Iris pigment epithelial cell (primary cell): ENCODE measurements around the gene HOXD9.

ENCODE experiments used
- DNase-seq: peaks from one replicate; pipeline ENCODE4 v3.0.0-alpha.2; 2011; ENCODE audit warnings: low read depth

The HOXD9 gene

GRCh38 chr2:176122683-176123410 is at the start of gene HOXD9:
TSS of gene HOXD9 (plus strand) at chr2:176122719. CDS start at chr2:176122769, 50 bp downstream.
- DNase-seq: no peak

GRCh38 chr2:176072951-176073904 is 49.3 kb upstream of the HOXD9 start:
- DNase-seq: no peak

DNA sequence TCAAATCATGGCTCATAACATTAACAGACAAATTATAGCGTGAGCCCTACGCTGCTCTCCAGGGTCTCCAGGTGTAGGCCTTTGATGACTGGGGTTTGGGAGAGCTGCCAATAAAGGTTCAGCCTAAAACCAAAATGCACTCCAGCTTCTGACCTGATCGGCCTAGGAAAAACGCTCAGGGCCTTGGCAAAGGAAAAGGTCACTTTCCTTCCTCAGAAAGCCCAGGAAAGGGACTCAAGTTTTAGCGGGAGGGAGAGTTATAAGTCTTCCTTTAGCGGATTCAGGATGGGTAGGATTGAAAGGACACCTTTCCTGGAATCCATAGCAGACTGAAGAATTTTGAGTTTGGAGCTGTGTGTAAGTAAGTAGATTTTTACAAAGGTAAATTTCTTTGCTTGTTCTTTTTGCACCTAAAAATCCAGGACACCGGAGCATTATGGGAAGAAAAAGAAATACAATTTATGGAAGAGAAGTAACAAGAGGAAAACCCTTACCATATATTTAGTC is 47.5 kb upstream of the HOXD9 start:
- DNase-seq: no peak

- no peak for DNase-seq
Measured at GRCh38 chr2:176075481-176075880, 47.0 kb upstream of the HOXD9 start.

DNA sequence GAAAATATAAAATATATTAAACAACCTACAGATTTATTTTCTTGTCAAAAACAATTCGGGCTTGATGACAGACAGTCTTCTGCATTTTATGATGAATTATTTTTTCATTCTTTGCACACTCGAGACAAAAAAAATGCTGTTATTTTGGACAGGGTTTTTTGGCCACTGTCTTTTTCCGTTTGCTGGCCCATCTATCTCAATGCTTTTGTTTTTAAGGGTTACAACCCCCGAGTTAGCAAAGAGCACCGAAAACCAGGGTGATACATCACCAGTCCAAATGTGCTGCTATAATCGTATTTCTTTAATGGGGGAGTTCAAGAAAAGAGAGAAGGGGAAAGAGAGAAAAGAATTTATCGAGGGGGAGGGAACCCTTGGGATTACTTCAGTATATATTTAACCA is 46.5 kb upstream of the HOXD9 start:
- no peak for DNase-seq

DNA sequence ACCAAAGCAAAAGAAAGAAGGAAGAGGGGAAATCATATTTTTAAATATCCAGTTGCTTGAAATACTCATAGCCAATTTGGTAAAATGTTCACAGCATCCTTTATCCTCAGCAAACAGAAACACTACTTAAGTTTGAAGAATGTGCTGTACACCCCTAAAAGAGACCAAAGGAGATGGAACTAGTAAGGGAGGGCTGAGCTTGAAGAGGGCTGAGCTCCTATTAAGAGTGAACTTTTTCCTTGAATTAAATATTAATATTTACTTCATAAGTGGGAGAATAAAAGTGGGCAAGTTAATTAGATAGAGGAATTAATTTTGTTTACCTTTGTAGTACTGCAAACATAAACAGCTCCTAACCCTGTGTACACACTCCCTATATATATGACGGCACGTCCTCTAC is 45.7 kb upstream of the HOXD9 start:
- no peak for DNase-seq

- no peak for DNase-seq
Measured at GRCh38 chr2:176078541-176079284, 43.8 kb upstream of the HOXD9 start.

DNA sequence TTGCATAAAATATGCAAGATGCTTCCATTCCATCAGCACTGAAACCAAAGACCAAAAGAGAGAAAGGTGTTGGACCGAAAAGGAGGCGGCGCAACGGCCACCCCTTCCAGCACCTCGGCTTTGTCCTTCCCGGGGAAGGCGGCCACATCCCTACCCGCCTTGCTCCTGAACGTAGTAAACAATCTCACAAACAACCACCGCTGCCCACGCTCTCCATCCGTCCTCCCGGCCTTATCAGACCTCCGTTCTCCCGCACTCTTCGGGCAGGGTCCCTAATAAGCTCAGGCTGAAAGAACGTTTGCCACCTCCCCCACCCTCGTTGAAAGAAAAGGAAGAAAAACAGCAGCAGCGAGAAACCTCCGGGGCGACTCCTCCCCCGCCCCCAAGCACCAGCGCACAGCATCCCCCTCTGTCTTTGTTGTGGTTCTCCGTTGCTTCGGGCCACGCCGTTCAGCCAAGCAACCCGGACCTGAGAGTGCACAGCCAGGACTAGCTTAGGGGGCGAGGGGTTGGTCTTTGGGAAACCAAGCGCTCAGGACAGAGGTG is 43.2 kb upstream of the HOXD9 start:
- DNase-seq: no peak

GRCh38 chr2:176079831-176080539 is 42.5 kb upstream of the HOXD9 start:
- DNase-seq: peak; percentile 14

DNA sequence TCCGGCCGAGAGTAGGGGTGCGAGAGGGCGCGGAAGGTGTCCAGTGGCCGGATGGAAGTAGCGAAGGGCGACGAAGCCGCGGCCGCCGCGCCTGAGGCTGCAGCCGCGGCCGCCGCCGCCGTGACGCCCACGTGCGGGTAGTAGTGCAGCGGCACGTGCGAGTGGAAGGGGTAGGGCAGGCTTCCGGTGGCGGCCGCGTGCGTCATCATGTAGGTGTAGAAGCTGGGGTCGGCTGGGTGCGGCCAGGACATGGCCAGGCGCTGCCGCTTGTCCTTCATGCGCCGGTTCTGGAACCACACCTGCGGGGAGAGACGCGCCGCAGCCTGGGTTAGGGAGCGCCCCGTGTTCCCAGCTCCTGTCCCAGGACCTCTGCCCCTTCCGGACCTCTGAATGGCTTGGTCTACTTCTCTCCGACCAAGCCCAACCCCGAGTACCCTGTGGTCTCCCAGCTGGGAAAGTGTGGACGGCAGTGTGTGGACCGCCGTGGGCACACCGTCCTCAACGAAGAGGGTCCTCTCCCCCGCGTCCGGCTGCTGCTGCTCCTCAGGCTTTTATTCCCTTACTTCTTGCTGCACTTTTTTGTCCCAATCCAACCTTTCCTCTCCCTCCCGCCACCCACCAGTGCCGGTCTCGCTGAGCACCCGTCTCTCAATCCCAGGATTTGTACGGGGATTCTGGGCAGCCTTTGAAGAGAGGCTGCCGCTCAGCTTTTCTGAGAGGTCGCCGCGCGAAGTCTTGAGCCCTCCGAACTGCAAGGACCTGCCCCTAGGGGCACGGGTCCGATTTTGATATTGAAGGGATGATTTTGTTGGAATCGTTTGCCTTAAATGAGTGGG is 41.8 kb upstream of the HOXD9 start:
- DNase-seq: no peak

DNA sequence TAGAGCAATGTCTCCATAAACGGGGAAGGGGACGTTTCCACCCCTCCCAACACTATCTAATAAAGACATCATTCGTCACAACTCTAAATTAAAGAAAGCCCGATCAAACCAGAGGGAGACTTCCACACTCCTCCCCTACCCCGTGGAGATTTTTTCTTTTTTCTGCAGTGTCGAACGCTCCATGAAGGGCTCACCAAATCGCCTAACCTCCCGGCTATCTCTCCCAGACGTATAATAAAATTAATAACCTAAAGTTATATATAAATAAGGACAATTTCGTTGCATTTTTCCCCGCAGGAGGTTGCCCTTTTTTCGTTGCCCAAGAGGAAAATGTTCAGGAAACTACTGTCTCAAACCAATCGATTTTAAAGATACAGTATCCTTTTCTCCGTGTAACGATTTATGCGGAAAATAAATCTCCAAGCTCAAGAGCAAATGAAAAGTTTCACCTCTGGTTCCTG is 41.1 kb upstream of the HOXD9 start:
- no peak for DNase-seq

DNA sequence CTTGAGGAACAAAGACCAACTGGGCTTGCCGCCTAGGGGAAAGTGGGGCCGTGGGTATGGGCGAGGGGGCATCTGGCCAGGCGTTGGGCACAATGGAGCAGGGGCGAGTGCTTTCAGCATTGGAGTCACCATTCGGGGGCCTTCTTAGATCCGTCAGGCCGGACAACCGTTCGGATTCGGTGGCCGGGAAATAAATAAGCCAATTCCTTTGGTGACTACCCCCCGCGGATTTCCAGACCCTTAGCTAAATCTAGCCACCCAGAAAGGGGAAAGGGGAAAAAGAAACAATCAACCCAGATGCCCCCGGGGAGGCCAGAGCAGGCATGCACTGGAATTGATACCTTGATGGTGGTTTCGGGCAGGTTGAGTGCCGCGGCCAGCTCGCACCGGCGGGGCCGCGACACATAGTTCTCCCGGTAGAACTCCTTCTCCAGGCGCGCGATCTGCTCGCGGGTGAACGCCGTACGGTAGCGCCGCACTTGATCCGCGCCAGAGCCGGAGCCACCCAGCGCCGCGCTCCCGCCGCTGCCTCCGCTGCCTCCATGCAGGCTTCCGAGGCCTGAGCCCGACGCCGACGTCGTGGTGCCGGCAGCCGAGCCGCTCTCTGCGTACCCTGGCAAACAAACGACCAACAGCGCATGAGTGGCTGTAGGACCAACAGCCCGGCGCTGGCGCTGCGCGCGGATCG is 40.5 kb upstream of the HOXD9 start:
- no peak for DNase-seq

GRCh38 chr2:176082525-176082823 is 40.0 kb upstream of the HOXD9 start:
- DNase-seq: no peak

DNA sequence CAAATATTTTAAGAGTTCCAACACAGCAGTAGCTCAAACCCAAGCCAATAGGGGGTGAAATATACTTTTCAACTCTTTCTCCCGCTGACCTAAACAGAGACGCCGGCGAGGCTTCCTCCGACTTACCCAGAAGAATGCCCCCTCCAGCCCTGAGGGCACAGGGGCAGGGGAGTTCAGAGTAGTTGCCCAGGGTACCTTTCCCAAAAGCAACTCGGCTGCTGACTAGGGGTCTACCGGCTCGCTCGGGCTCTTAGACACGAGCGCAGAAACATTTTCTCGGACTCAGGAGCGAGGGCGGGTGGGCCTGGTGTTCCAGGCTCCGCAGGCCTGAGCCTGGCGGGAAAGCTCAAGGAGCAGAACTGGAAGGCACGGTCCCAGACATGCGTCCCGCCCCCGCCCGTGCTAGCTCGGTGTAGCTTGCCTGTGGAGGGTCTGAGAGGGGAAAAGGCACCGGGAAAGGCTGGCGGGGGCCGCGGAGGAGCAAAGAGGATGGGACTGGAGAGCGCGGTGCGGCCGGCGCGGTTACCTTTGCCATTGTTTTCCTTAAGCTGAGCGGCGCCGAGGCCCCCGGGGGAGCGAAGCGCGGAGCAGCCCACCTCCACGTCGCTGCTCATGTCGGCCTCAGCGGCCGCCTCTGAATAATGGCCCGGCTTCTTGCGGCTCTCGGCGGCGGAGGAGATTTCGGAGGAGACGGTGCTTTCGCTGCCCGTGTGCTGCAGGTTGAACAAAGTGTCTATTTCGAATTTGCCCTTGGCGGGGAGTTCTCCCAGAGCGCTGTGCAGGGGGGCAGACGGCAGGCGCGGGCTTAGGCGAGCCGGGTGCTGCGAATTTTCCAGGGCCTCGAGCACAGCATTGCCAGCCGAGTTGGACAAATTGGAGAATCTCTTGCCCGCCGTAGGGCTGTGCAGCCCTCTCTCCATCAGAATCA is 39.4 kb upstream of the HOXD9 start:
- no peak for DNase-seq

GRCh38 chr2:176083796-176084261 is 38.7 kb upstream of the HOXD9 start, which contains the start of gene EVX2:
TSS of gene EVX2 (minus strand) at chr2:176083962. CDS start at chr2:176083776, 186 bp downstream.
- no peak for DNase-seq

DNA sequence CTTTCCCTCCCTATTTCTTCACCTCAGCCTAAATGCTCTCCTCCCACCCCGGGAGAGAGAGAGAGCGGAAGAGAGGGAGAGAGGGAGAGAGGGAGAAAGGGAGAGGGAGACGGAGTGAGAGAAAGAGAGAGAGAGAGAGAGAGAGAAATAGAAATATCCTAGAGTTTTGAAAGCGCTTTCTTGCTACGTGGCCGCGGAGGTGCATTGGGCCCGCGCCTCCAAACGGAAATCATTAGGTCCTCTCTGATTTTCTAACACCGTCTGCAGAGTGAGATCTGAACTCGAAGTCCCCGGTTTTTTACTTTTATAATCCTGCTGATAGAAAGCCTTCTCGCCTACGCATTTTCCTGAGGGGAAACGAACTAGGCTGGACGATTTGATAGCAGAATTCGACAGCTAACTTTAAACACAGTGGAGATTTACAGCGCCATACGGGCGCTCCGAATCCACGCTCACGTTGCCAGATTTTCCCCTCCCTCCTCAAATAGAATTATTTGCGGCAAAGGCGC is 37.9 kb upstream of the HOXD9 start:
- no peak for DNase-seq

GRCh38 chr2:176085120-176085788 is 37.3 kb upstream of the HOXD9 start:
- DNase-seq: no peak
